CD4-positive, CD25-positive, alpha-beta regulatory T cell (primary cell): ENCODE results near the gene ZC2HC1B. TPM values are rescaled to one million over a fixed set of nuclear protein-coding genes. Genes with fewer than 3 reads are reported as not detected.
A peak's percentile ranks its signal among the peaks of the same experiment; 100 is the strongest.
"Not testable (repeated sequence)": the region's sequence is repeated elsewhere in the genome, so short reads cannot be mapped to it uniquely, and the experiment has no call there.

Source experiments
- ATAC-seq, 2 donors: fragments of 150-1000 bp; cut with Tn5 transposase; one replicate each; pipeline ENCODE4 v1.10.0; 2021; ENCODE audit warnings: low read depth in 2 of 2, moderate number of reproducible peaks in 2 of 2, moderate library complexity in 1 of 2
- DNase-seq, 3 donors: peaks; one replicate each; pipeline versions ENCODE4 v3.0.0 to v3.0.0-alpha.2; 2012 to 2022; ENCODE audit warnings: mixed read lengths in 1 of 3
- H3K27ac ChIP-seq: one replicate; pipeline ENCODE4 v1.7.0; 2013; ENCODE audit warnings: mild to moderate bottlenecking, low read length; ENCODE audit not compliant: insufficient read depth, poor library complexity, severe bottlenecking
- H3K27me3 ChIP-seq: one replicate; pipeline ENCODE4 v1.7.0; 2013; ENCODE audit warnings: low read length; ENCODE audit not compliant: control insufficient read depth, insufficient read depth
- H3K36me3 ChIP-seq: one replicate; pipeline ENCODE4 v1.7.0; 2013; ENCODE audit warnings: mild to moderate bottlenecking, low read length, moderate library complexity; ENCODE audit not compliant: control insufficient read depth, insufficient read depth
- H3K4me1 ChIP-seq: 2 replicates; pipeline ENCODE4 v1.7.0; 2013; ENCODE audit warnings: mild to moderate bottlenecking, low read length; ENCODE audit not compliant: insufficient read depth, control insufficient read depth, poor library complexity, severe bottlenecking
- H3K4me3 ChIP-seq: one replicate; pipeline ENCODE4 v1.7.0; 2013; ENCODE audit warnings: low read depth, mild to moderate bottlenecking, low read length, moderate library complexity
- H3K9me3 ChIP-seq, 2 experiments: 1 replicate in 1 of 2; 2 replicates in 1 of 2; pipeline ENCODE4 v1.7.0; 2013; ENCODE audit warnings: low read length in 2 of 2, mild to moderate bottlenecking in 1 of 2, moderate library complexity in 1 of 2; ENCODE audit not compliant: control insufficient read depth in 2 of 2
- H3K27ac Mint-ChIP-seq, 3 donors: one replicate each; pipeline ENCODE4 v1.8.0; 2020 to 2022; ENCODE audit warnings: mild to moderate bottlenecking in 3 of 3, mixed read lengths in 3 of 3, moderate library complexity in 2 of 3
- H3K27me3 Mint-ChIP-seq: one replicate; pipeline ENCODE4 v1.8.0; 2022; ENCODE audit warnings: mild to moderate bottlenecking, mixed read lengths
- H3K36me3 Mint-ChIP-seq: one replicate; pipeline ENCODE4 v1.8.0; 2020; ENCODE audit warnings: mixed read lengths
- H3K4me1 Mint-ChIP-seq, 4 donors: one replicate each; pipeline ENCODE4 v1.8.0; 2020 to 2022; ENCODE audit warnings: mixed read lengths in 4 of 4, mild to moderate bottlenecking in 1 of 4
- H3K4me3 Mint-ChIP-seq, 4 donors: one replicate each; pipeline ENCODE4 v1.8.0; 2020 to 2022; ENCODE audit warnings: mild to moderate bottlenecking in 4 of 4, mixed read lengths in 4 of 4, moderate library complexity in 3 of 4
- H3K9me3 Mint-ChIP-seq, 7 donors: one replicate each; pipeline ENCODE4 v1.8.0; 2020 to 2022; ENCODE audit warnings: mixed read lengths in 7 of 7, mild to moderate bottlenecking in 3 of 7, moderate library complexity in 2 of 7
- polyA plus RNA-seq, 4 donors: library from polyadenylated mRNA; unstranded; fragments of 300-500 nt; fragmentation: Illumina TruSeq; gene quantifications; one replicate each; pipeline ENCODE4 v1.2.3, GENCODE V29; 2021
- total RNA-seq: library from RNA; stranded (reverse); gene quantifications from one replicate; pipeline ENCODE4 v1.2.3, GENCODE V29; 2022

ZC2HC1B gene
- total and polyA plus RNA-seq, 5 donors from 2014 or later, result not detected

DNA sequence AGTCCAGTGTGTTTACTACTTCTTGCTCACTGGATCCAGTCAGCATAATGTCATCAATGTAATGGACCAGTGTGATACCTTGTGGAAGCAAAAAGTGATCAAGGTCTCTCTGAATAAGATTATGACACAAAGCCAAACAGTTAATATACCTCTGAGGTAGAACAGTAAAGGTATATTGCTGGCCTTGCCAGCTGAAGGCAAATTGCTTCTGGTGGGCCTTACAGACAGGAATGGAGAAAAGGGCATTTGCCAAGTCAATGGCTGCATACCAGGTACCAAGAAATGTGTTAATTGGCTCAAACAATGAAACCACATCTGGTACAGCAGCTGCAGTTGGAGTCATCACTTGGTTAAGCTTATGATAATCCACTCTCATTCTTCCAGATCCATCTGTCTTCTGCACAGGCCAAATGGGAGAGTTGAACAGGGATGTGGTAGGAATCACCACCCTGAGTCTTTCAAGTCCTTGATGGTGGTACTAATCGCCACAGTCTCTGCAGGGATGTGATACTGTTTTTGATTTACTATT lies 7.0 kb downstream of the ZC2HC1B start:
- Mint-ChIP-seq H3K4me1 (peaks cover 0 to 18% (median 5%) of the 10 kb centered on the region in 4 donors), H3K36me3 (peaks cover 16% of the 10 kb centered on the region)
- not testable (repeated sequence) for H3K9me3 Mint-ChIP-seq, H3K4me3 Mint-ChIP-seq, H3K27me3 ChIP-seq, H3K9me3 ChIP-seq, DNase-seq, H3K4me3 ChIP-seq, H3K27ac ChIP-seq, ATAC-seq, H3K36me3 ChIP-seq, H3K27ac Mint-ChIP-seq, H3K27me3 Mint-ChIP-seq, H3K4me1 ChIP-seq

GRCh38 chr6:143872201-143872600 lies 7.9 kb downstream of the ZC2HC1B start:
- Mint-ChIP-seq H3K27ac (peak overlapping the region in 1 of 3 donors; percentile 37), H3K9me3 (peaks cover 0 to 10% (median 3%) of the 10 kb centered on the region in 7 donors), H3K27me3 (no peaks in the 10 kb centered on the region), H3K36me3 (peaks cover 9% of the 10 kb centered on the region), H3K4me1 (peaks cover 0 to 18% (median 5%) of the 10 kb centered on the region in 4 donors), H3K4me3 (no peak overlapping the region)
- Histone ChIP-seq H3K4me3 (no peak overlapping the region), H3K27ac (no peak overlapping the region), H3K4me1 (no peaks in the 10 kb centered on the region), H3K27me3 (no peaks in the 10 kb centered on the region), H3K36me3 (no peaks in the 10 kb centered on the region), H3K9me3 (no peaks in the 10 kb centered on the region)
- ATAC-seq (peak in 1 of 2 donors; percentile 60), DNase-seq (peak in 2 of 3 donors; percentile 5 to 70)

- H3K4me1 Mint-ChIP-seq, result peaks cover 0 to 18% (median 5%) of the 10 kb centered on the region in 4 donors
- not testable (repeated sequence) for ATAC-seq, H3K27me3 Mint-ChIP-seq, DNase-seq, H3K27me3 ChIP-seq, H3K4me3 Mint-ChIP-seq, H3K27ac ChIP-seq, H3K36me3 ChIP-seq, H3K4me1 ChIP-seq, H3K4me3 ChIP-seq, H3K9me3 ChIP-seq, H3K36me3 Mint-ChIP-seq
- H3K9me3 Mint-ChIP-seq, result peaks cover 0 to 10% (median 3%) of the 10 kb centered on the region in 7 donors
- H3K27ac Mint-ChIP-seq, result peak overlapping the region in 1 of 3 donors; percentile 36
Observed at GRCh38 chr6:143873600-143873999, 9.3 kb downstream of the ZC2HC1B start.

- DNase-seq, H3K27me3 ChIP-seq, ATAC-seq, H3K4me1 ChIP-seq, H3K36me3 ChIP-seq, H3K27ac Mint-ChIP-seq, H3K36me3 Mint-ChIP-seq, H3K27me3 Mint-ChIP-seq, H3K9me3 ChIP-seq, H3K4me3 ChIP-seq, H3K4me3 Mint-ChIP-seq, H3K27ac ChIP-seq: not testable (repeated sequence)
- H3K9me3 Mint-ChIP-seq, result peaks cover 0 to 10% (median 3%) of the 10 kb centered on the region in 7 donors
- peaks cover 0 to 18% (median 5%) of the 10 kb centered on the region in 4 donors for H3K4me1 Mint-ChIP-seq
Observed at GRCh38 chr6:143874503-143874902, 10.2 kb downstream of the ZC2HC1B start.

DNA sequence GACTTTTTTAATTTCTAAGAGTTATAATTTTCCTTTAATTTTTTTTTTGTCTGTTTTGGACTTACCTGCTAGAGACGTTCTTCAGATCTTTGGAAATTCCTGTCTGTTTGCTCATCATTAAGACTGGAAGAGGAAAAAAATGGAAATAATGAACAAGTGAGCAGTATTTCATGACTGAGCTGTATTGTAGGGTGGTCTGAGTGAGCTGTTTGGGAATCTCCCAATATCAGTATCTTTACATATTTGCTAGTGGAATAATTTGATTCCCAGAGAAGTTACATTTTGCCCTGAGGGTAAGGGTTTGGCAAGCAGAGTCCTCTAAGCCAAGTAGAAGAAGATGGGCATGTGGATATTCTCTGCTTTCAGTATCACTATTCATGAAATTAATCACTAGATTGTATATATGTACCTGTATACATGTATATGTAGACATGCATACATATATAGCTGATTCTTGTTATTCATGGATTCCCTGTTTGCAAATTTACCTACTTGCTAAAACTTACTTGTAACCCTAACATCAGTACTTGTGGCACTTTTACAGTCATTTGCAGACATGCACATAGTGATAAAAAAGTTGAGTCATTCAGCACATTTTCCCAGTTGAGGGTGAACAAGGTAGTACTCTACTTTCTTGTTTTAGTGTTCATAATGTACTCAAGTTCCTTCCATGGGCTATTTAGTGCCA lies 13.5 kb downstream of the ZC2HC1B start:
- peaks cover 0 to 8% (median 2%) of the 10 kb centered on the region in 4 donors for H3K4me1 Mint-ChIP-seq
- H3K4me1 ChIP-seq, result no peaks in the 10 kb centered on the region
- DNase-seq (no peak), ATAC-seq (no peak)
- H3K27me3 Mint-ChIP-seq, result no peaks in the 10 kb centered on the region
- H3K27me3 ChIP-seq, result no peaks in the 10 kb centered on the region
- no peak overlapping the region for H3K27ac ChIP-seq
- H3K36me3 ChIP-seq, result no peaks in the 10 kb centered on the region
- H3K9me3 Mint-ChIP-seq, result peaks cover 0 to 10% (median 3%) of the 10 kb centered on the region in 7 donors
- H3K9me3 ChIP-seq, result no peaks in the 10 kb centered on the region
- H3K4me3 ChIP-seq, result no peak overlapping the region
- no peak overlapping the region for H3K27ac Mint-ChIP-seq
- no peak overlapping the region for H3K4me3 Mint-ChIP-seq
- H3K36me3 Mint-ChIP-seq, result no peaks in the 10 kb centered on the region

- no peaks in the 10 kb centered on the region for H3K27me3 ChIP-seq
- DNase-seq, result no peak
- no peaks in the 10 kb centered on the region for H3K4me1 ChIP-seq
- ATAC-seq, result no peak
- Mint-ChIP-seq H3K4me1 (peaks cover 0 to 3% (median 0%) of the 10 kb centered on the region in 4 donors), H3K9me3 (peaks cover 0 to 10% (median 3%) of the 10 kb centered on the region in 7 donors), H3K4me3 (no peak overlapping the region), H3K27me3 (no peaks in the 10 kb centered on the region), H3K27ac (peak overlapping the region in 1 of 3 donors; percentile 22), H3K36me3 (no peaks in the 10 kb centered on the region)
- H3K9me3 ChIP-seq, result no peaks in the 10 kb centered on the region
- no peaks in the 10 kb centered on the region for H3K36me3 ChIP-seq
- H3K27ac ChIP-seq, result no peak overlapping the region
- no peak overlapping the region for H3K4me3 ChIP-seq
Observed at GRCh38 chr6:143878272-143878760, 14.0 kb downstream of the ZC2HC1B start.

GRCh38 chr6:143880412-143880811 lies 16.1 kb downstream of the ZC2HC1B start:
- Histone ChIP-seq H3K36me3 (no peaks in the 10 kb centered on the region), H3K27ac (no peak overlapping the region), H3K9me3 (no peaks in the 10 kb centered on the region), H3K4me1 (no peaks in the 10 kb centered on the region), H3K27me3 (no peaks in the 10 kb centered on the region), H3K4me3 (no peak overlapping the region)
- H3K36me3 Mint-ChIP-seq, result peaks cover 4% of the 10 kb centered on the region
- H3K4me1 Mint-ChIP-seq, result no peaks in the 10 kb centered on the region
- H3K9me3 Mint-ChIP-seq, result peaks cover 0 to 7% (median 3%) of the 10 kb centered on the region in 7 donors
- ATAC-seq, result no peak
- no peak overlapping the region for H3K27ac Mint-ChIP-seq
- no peak for DNase-seq
- H3K4me3 Mint-ChIP-seq, result no peak overlapping the region
- H3K27me3 Mint-ChIP-seq, result no peaks in the 10 kb centered on the region
